GM19324 (cell line): ENCODE measurements around the gene PNLIP.

Experiments
- ATAC-seq: cut with Tn5 transposase; IDR thresholded peaks from one replicate; pipeline ENCODE4 v1.9.1; 2021; ENCODE audit warnings: mild to moderate bottlenecking, moderate library complexity; ENCODE audit not compliant: unreplicated experiment, low FRiP score

Gene PNLIP

DNA sequence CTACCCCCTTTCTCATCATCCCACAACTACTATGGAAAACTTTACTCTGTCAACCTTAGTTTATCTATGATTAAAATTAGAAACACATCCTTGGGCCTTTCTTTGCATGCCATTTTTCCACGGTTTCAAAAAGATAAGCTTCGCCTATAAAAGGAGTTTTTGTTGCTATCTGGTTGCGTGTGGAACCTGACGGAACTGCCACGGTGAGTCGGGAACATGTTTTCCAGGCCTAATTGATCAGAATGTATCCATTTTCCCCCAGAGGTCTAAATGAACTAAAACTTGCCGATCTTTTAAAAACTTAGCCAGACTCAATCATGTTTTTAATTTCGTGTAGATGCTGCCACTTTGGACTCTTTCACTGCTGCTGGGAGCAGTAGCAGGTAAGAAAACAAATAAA lies at the start of gene PNLIP:
TSS of gene PNLIP (plus strand) at position 176 of the 400 bp plus-strand sequence. CDS start at position 338, 162 bp downstream.
- no peak for ATAC-seq

DNA sequence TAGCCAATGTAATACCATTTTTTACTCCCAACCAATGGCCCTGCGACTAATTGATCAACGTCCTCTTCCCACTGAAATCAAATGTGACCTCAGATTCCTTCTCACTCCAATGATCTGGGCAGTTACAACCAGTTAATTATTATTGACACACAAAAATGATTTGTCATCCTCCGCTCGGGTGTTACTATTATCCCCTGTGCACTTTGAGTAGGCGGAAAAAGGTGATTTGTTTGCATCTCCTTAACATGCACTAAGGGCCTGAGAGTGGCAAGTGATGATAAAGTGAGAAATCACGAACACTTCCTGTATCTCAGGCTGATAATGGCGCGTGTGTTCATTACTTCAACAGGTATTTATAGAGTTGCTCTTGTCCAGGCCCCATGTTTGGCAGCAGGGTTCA lies 40.9 kb upstream of the PNLIP start:
- ATAC-seq: no peak

DNA sequence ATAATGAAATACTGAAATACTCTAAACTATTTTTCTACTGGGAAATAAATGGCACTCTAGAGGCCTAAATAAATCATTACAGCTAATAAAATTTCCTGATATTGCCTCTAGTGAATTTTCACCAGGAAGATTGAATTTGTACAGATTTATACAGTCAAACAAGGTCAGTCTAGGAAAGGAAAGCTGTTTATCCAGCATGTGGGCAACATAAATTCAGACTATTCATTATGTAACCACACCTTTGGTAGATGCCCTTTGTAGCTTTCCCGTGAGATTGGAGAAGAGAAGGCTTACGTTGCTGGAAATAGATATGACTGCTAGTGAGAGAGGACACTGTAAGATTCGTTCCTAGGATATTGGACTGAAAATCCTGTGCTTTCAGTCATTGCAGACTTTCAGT lies 35.2 kb upstream of the PNLIP start:
- no peak for ATAC-seq

DNA sequence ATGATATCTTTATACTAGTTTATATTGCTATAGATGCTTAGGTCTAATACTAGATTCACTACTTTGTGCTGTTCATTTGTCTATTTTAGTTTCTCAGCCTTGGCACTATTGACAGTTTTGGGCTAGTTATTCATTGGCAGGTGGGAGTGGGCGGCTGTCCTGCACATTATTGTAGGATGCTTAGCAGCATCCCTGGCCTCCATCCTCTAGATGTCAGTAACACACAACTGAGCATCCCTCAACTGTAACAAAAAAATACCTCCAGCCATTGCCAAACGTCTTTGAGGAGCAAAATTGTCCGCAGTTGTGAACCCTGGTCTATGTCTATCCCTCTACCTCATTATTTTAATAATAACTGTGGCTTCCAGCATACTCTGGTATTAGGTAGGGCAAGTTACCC lies 34.4 kb upstream of the PNLIP start:
- ATAC-seq: no peak

DNA sequence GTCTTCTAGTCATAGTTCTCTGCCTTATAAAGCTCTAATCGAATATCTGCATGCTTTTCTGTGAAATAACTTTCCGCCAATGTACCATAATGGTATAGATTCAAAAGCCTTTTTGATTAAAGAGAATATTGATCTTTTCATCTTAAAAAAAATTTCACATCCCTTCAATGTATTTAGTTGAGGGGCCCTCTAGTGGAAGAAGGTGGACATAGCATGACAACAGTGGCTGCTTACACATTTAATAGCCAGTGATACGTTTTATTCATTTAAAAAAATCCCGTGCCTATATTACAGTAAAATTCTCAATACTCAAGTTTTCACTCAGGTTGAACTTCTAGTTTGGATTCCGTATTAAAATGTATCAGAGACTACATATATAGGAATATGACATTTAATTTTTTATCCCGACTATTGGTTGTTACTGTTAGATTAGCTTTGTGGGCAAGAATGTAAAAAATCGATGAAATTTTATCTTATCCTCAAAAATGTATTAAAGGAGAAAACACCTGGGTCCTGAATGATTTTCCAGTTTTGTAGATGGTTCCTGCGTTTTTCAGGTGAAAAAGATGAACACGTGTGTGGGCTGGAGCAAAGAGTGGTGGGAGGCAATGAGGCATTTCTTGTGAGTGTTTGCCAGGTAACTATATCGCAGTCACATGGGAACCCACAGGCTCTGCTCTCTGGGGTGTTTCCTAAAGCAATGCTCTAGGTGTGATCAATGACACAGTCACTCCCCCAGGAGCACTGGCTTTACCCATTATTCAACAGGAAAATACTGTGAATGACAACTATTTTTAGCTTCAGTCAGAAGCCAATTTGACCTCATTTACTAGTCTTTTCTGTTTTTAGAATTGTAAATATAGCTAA lies 24.1 kb upstream of the PNLIP start:
- no peak for ATAC-seq

DNA sequence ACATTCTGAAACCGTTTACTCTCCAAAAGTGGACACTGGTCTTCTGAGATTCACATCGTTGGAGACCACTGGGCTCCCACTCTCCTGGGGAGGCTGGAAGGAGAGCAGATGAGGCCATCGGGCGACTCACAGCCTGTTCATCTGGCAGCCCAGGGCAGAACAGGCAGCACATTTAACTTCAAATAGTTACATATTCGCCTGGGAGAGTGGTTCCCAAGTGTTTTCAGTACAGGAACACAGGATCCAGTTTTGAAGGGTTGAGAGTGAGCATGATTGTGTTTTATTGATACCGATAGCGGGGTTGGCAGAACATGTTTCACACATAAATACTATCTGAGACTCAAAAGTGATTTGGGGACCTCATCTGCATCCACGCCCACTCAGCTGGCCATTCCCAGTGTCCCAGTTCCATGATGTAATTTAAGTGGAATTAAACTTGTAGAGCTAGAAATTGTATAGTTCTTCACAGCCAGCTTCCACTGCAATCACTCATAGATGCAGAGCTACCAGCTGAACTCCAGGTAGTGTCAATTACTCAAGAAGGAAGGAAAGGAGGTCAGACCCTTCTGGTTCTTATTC lies 22.8 kb upstream of the PNLIP start:
- ATAC-seq: no peak

DNA sequence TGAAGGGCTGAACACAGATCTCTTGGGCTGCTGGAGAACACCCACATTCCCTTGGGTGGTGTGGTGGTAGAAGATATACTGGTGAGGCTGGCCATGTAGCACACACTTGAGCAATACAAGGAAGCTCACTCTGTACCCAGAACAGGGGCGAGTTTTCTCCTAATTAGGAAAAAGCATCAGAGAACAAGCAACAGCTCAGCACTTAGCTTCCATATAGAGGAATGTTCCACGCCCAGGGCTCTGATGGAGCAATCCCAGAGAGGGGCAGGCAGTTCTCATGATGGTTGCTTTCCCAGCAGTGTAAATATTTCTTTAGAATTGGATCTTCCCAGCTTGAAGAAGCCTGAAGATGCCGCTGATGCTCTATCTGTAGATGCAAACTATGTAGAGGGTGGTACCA lies 21.0 kb upstream of the PNLIP start:
- ATAC-seq: no peak

DNA sequence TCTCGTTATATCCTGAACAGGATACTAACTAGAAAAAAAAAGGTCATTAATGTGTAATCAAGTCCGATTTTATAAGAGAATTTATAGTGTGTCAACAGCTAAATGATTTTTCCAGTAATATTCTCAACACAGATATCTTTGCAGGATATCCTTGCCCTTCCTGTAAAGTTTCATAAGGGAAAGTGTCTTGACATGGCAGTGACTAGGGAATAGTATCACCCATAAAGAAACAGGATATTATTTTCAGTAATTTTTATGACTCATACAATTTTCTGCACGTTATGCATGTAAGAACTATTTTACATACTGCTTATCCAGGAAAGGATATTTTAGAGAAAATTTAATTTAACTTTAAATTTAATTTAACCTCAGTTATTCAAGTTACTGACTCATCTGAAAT lies 19.5 kb upstream of the PNLIP start:
- ATAC-seq: no peak

DNA sequence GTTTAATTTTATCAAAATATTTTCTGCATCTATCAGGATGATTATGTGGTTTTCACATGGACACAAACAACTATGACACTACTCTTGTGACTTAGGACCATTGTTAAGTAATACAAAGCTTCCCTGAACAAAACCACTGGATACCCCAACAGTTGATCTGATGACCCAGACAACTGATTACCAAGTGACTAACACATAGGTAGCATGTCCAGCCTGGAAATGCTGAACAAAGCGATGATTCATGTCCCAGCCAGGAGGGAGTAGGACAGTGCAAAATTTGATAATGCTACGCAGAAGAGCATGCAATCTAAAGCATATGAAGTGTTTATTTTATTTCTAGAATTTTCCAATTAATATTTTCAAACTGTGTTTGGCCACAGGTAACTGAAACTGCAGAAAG lies 8.9 kb upstream of the PNLIP start:
- no peak for ATAC-seq

DNA sequence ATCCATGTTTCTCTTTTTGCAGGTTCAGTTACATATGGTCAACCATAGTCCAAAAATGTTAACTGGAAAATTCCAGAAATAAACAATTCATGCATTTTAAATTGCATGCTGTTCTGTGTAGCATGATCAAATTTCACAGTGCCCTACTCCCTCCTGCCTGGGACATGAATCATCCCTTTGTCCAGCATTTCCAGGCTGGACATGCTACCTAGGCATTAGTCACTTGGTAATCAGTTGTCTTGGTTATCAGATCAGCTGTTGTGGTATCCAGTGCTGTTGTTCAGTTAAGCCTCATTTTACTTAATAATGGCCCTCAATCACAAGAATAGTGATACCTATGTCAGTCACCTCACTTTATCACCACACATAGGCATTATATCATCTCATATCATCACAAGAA lies 7.3 kb upstream of the PNLIP start:
- ATAC-seq: no peak

DNA sequence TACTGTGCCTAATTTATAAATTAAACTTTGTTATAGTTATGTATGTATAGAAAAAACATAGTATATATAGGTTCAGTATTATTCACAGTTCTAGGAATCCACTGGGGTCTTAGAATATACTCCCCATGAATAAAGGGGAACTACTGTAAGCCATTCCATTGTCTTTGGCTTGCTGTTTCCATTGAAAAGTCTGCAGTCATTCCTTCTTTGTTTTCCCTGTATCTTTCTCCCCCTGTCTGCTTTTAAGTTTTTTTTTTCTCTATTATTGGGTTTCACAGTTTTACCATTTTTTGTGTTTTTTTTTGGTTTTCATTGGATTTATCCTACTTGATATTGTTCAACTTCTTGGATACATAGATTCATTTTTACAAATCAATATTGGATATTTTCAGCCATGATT lies 6.7 kb upstream of the PNLIP start:
- no peak for ATAC-seq

DNA sequence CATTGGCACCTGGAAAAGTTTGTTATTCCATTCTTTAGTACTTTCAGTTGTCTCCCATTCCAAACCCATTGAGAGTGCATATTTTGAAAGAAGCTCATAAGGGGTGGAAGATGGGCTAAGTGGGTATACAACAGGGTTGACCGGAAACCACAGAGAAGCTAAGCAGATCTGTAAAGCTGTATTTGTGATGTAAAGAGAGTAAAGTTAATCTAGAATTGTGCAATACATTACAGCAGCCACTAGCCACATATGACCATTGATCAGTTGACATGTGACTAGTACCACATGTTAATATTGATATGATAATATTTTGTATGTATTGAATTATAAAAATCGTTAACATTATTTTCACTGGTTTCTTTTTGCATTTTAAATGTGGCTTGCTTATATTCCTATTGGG lies 4.9 kb upstream of the PNLIP start:
- no peak for ATAC-seq

DNA sequence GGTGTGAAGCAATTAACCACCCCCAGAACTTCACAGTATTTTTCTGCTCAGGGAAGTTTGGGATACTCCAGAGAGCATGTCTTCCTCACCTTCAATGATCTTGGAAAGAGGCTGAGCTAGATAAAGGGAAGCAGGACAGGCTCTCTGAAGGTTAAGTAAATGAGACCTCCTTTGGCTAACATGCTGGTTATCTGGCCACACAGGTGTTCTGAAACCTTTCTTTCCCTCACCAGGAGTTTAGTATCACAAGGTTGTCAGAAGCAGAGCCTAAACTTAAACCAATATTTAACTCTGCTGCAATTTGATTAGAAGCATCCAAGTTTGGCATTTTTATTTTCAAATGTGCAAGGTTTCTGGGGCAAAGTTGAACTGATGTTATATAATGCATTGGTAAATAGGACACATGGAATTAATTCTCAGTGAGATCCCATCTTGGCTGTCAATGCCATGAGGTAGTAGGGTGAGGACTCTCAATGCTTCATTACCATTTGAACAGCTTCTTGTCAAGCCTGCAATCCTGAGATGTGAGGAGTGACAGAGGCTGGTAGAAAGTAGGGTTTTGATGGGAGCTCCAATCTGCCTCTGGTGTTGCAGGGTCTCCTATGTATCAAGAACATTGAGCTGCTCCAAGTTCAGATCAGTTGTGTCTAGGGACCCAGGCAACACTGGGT lies 3.6 kb upstream of the PNLIP start:
- ATAC-seq: no peak

DNA sequence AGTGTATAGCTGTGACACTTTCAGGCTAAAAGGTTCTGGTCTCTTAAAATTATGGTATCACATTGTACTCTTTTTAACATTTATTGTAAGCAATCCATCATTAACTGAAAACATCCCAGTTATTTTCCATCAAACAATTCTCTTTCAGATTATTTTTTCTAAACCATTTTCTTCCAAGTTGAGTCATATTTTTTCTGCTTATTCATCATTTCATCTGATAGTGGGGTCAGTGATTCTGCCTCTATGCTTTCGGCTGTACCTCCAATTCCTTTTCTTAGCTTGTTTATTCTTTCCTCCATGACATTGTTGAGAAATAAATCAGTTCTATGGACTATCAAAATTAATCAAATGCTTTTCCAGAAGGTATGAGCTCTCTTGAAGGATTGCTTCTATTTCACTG lies 609 bp upstream of the PNLIP start:
- ATAC-seq: no peak

DNA sequence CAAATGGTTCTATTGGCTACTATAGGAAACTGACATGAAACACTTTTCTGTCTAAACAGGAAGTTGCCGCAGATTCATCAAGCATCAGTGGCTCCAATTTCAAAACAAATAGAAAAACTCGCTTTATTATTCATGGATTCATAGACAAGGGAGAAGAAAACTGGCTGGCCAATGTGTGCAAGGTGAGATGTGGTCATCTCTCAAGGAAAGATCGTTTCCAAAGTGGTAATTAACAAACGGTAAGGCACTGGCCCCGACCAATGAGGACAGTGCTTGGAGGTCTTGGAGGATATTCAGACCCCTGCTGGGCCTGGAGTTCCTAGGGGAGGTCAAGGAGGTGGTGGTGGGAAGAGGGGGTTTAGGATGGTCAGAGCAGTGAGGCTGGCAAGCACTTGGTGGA lies 2.6 kb downstream of the PNLIP start:
- ATAC-seq: no peak

DNA sequence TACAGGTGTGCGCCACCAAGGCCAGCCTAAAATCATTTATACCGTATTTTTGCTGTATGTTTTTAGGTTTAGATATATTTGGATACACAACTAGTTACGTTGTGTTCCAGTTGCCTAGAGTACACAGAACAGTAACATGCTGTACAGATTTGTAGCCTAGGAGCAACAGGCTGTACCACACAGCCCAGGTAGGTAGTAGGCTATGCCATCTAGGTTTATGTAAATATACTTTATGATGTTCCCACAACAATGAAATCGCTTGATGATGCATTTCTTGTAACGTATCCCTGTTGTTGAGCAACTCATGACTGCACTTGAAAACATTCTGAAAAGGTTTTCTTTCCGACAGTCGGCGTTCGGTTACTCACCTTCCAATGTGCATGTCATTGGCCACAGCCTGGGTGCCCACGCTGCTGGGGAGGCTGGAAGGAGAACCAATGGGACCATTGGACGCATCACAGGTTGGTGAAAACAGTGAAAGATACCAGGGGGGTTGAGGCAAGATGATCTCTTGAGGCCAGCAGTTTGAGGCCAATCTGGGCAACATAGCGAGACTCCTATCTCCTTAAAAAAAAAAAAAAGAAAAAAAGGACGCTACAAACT lies 7.7 kb downstream of the PNLIP start:
- no peak for ATAC-seq

DNA sequence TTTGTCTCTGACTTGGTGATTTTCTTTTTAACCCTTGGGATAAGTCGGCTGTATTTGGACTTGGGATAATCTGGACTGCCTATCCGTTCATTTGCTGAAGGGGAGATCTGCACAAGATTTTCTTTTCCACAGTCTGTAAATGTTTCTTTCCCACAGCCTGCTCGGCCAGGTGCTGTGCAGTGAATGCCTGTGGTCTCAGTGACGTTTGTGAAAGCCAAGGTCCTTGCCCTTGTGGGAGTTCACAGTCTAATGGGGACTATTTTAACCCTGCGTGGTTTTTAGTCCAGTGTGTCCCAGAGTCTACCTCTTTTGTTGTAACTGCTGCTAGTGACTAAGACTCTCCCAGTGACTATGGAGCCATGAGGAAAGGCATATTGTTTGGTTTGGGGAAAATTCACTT lies 8.9 kb downstream of the PNLIP start:
- ATAC-seq: no peak

DNA sequence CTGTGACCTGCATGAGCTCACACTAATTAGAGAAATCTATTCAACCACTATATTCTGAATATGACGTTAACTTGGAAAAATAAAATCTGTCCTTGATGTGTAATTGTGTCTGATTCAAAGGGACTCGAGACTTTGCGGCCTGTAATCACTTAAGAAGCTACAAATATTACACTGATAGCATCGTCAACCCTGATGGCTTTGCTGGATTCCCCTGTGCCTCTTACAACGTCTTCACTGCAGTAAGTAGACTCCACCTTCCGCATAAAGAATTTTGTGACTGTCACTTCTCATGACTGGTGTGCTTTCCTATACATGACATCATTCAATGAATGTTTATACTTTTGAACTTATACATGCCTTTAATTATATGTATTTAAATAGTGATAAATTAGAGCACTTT lies 10.1 kb downstream of the PNLIP start:
- ATAC-seq: no peak

DNA sequence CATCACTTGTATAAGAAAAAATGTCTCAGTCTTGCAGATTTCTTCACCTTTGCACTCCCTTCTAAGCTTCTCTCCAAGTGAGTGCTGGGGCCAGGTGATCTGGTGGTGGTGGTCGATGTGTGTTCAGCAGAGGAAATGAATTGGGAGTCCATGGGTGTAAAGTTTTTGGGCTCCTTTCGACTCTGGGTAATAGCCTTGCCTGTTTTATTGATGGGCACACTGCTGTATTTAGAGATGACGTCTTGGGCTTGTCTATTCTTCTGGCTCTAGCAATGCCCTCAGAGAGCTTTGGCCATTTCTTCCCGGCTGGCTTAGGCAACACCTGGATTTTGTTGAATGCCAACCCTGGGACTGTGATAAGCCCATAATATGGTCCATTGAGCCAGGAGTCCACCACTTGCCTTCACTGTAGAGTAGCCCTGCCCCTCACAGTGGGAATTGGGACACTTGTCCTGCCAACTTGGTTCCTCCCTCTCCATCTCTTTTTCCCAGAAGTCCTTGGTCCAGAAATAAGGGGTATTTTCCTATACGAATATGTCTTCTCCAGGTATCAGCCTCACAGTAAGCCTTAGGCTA lies 11.7 kb downstream of the PNLIP start:
- ATAC-seq: no peak

DNA sequence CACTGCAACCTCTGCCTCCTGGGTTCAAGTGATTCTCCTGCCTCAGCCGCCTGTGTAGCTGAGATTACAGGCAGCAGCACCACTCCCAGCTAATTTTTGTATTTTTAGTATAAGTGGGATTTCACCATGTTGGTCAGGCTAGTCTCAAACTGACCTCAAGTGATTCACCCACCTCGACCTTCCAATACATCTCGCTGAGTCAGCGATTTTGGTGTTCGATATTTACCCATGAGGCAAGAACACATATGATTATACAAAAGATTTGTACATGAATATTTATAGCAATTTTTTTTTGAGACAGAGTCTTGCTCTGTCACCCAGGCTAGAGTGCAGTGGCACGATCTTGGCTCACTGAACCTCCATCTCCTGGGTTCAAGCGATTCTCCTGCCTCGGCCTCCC lies 19.8 kb downstream of the PNLIP start:
- ATAC-seq: no peak

DNA sequence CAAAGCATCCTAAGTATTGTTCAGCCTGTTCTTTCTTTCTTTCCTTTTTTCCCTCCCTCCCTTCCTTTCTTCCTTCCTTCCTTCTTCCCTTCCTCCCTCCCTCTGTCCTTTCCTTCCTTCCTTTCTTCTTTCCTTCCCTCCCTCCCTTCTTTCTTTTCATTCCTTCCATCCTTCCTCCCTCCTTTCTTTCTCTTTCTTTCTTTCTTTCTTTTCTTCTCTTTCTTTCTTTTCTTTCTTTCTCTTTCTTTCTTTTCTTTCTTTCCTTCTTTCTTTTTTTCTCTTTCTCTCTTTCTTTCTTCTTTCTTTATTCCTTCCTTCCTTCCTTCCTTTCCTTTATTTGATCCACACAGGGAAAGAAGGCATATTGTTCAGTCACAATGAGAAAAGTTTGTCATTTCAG lies 21.2 kb downstream of the PNLIP start:
- ATAC-seq: no peak
